ENCODE data around the gene SPATA46.

Gene SPATA46

GRCh38 chr1:162390396-162391185, 13.9 kb upstream of the SPATA46 start:
- no peak for DNase-seq

GRCh38 chr1:162389971-162390370, 13.3 kb upstream of the SPATA46 start:
- no peak for DNase-seq

DNA sequence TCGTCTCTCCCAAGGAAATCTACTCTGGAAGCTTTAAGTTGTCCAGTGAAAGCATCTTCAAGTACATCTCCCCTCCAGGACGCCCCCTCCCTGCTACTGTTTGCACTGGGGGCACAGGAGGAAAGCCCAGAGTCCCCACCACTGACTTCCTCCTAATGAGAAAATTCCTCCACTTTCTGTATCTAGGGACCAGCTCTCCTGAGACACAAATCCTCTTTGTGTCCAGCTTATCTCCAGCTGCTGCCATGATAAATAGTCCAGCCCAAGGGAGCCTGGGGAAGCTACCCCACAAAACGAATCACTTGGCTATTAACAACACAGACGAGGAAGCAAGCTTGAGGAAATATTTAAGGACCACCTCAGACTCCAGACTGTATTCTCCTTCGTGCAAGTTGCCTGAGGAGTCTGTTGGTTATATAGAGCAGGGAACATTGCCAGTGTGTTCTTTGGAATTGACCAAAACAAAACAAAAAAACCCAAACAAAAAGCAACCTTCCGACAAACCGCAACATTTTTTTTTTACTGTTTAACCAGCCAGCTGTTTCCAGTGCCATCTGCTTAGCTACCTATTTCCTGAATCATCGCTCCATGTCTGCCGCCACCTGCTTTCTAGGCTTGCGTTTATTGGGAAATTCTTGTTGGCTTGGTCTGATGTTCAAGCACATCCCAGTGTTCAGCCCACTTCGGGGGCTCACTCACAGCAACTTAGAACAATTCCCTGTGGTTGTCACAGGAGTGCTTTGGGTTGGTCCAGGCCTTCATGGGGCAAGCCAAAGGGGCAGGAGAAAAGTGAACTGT, 12.6 kb upstream of the SPATA46 start:
- no peak for DNase-seq

GRCh38 chr1:162388615-162389014, 12.0 kb upstream of the SPATA46 start:
- DNase-seq: no peak

DNA sequence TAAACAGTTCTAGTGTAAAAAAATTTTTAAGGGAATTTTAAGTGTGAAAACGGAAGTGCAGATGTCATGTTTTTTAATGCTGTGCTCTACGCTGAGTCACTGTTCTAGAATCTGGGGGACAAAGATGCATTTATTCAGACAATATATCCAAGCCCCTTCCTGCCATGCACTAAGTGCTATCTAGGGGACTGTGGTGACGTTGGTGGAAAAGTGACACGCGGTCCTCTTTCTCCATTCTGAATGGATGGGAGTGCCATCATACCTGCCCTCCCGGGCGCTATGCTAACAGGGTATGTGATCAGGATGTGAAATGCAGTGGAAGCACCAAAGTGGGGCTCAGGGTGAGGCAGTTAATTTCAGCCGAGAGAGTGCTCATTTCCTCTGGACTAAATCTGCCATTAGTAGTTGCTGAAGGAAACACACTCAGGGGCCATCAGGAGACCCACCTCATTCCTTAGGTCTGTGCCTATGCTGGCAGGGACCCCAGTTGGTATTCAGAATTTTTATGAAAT, 11.5 kb upstream of the SPATA46 start:
- DNase-seq: no peak

- no peak for DNase-seq
These were observed 10.8 kb upstream of the SPATA46 start for GRCh38 chr1:162387226-162388082.

DNA sequence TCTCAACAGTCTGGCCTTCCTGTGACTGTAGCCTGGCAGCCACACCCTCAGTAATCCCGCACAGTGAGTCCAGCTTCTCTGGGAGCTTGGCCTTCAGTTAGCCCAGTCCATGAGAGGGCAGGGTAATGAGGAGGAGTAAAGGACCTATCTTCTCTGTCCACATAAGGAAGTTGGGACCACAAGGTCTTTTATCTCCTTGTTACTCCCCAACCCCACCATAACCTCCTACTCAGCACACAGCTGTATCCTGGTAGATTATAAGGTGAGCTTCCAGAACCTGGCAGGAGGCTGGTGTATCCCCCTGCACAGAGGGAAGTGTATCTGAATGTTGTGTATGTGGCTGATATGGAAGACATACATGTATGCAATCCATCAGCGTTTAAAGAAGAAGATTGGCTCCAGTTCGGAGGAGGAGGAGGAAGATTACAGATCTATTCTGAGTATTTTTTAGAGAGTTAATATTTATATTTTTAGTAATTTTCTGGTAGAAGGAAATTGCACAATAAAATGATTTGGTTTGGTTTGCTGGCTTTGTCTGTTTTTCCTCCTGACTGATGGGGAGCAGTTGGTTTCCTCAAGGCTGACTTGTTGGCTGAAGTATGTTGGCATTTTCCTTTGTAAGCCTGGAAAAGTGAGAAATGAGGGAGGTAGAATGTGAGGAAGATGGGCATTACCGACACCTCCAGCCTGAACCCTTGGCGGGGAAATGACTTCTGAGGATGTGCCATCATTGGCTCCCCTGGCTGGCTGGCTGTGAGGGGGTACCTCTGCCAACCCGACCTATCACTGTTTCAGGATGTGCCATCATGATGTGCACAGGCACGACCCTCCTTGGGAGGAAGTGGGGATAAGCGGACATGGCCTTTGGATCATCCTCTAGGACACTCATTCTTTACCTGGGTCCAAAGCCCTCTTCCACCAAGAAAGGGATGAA, 9.9 kb upstream of the SPATA46 start:
- DNase-seq: no peak

GRCh38 chr1:162385702-162386101, 9.0 kb upstream of the SPATA46 start:
- DNase-seq: no peak

GRCh38 chr1:162385280-162385623, 8.6 kb upstream of the SPATA46 start:
- DNase-seq: no peak

DNA sequence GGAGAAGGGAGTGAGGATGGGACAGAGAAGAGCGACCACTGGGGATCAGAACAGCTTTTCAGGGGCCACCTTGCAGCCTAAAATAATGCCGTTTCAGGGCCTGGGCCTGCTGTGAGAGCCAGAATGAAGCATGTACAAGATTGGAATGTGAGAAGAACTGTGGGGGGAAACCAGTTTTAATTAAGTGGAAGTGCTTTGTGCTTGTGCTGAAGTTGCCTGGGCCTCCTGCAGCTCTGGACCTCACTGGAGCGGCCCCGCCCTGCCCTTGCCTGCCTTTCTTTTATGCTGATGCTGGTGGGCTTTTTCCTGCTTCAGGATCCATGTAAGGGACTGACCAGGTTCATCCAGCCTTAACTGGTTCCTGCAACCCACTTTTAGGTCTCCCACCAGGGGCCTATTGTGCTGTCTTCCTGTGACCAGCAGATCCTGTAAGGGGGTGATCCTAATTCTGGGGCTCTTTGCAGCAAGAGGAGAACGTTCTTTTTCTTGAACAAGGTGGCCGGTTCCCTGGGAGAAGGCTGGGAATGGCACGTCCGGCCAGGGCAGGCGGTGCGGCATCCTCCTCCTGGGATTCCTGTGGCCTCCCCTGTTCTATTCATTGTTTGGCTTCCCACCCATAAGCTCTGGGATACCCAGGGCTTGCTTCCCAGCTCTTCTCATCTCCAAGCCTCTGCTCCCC, 8.1 kb upstream of the SPATA46 start:
- no peak for DNase-seq

DNA sequence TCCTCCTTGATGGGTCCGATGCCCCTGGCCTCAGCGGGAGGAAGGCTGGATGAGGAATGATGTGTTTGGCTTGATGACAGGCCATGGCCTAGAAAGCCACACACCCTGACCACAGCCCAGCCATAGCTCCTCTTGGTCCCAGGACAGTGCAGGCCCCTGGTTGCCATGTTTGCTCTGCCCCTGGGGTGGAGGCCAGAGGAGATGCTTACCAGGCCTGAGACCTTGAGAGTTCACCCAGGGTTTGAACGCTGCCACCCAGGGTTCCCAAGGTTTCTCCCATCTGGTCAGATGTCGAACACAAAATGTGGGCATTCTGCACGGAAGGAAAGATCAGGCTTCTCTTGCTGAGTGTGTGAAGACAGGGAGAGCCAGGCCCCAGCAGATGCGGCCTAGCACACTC, 7.5 kb upstream of the SPATA46 start:
- no peak for DNase-seq

DNA sequence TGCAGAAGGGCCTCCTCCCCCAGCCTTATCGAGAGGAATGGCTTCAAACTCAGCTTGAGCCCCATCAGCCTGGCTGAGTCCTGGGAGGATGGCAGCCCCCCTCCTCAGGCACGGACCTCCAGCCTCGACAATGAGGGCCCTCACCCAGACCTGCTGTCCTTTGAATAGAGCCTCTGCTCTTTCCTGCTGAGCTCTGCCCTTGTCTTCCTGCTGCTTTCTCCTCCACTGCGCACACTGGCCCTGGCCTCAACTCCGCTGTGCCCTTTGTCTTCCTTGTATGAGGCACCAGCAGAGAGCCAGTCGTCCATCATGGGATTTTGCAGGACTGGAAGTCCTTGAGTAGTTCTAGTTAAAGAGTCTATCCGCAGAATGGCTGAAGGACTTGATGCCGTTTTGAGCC, 6.9 kb upstream of the SPATA46 start:
- no peak for DNase-seq

DNA sequence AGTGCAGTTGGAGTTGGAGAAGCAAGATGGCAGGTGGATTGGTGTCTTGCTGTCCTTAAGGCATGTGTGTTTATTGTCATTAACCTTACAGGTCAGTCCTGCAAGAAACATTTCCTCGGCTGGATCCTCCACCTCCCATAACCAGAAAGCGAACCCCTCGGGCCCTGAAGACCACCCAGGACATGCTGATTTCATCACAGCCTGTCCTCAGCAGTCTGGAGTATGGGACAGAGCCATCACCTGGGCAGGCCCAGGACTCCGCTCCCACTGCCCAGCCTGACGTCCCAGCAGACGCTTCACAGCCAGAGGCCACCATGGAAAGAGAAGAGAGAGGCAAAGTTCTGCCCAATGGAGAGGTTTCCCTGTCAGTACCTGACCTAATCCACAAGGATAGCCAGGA, 6.4 kb upstream of the SPATA46 start:
- no peak for DNase-seq

DNA sequence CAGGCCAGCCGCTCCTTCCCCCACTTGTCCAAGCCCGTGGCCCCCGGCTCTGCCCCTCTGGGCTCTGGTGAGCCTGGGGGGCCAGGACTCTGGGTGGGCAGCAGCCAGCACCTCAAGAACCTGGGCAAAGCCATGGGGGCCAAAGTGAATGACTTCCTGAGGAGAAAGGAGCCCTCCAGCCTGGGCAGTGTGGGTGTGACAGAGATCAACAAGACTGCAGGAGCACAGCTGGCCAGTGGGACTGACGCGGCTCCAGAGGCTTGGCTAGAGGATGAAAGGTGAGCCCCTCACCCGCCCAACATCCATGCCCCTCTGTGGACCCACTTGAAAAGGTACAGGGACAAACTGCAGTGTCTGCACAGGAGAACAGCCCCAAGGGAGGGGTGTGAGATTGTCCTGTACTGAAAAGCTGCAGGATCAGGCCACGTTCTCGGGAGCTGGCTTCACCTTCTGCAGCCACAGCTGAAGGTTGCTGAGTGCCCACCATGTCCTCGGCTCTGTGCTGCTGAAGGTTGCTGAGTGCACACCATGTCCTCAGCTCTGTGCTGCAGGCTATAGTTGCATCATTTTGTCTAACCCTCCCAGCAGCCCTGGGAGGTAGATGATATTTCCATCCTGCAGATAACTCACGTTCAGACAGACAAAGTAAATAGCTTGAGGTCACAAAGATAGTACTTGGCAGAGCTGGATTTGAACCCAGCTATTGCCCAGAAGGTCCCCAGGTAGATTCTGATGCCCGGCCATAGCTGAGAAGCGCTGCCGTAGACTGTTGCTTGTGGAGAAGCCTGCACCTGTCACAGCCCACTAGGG, 5.5 kb upstream of the SPATA46 start:
- no peak for DNase-seq

- DNase-seq: no peak
These were observed 4.7 kb upstream of the SPATA46 start, which contains the start of gene C1orf226 for GRCh38 chr1:162381383-162381782. Gene C1orf226, plus strand, starts transcription at chr1:162381728. Its CDS starts 174 bp downstream, at chr1:162381902.

GRCh38 chr1:162380061-162380846, 3.6 kb upstream of the SPATA46 start:
- no peak for DNase-seq

DNA sequence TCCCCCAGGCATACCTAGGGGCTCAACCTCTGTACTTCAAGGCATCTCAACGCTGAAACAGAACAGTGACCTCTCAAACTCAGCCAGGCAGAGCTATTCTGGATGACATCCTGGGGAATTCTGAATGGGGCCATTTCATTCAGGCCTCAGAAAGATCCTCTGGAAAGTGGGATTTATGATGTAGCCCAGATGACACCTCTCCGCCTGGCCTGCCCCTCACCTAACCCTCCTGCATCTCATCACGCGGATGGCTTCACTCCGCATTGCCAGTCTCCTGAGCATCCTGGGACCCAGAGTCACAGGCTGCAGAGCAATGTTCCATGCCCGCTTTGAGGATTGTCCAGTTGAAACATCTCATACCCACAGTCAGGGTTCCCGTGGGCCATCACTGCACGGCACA, 1.2 kb downstream of the SPATA46 start:
- DNase-seq: no peak

- no peak for DNase-seq
These were observed 2.2 kb downstream of the SPATA46 start for GRCh38 chr1:162374406-162374805.

- no peak for DNase-seq
These were observed 3.0 kb downstream of the SPATA46 start for GRCh38 chr1:162373541-162374260.

Measured in stimulated activated CD4-positive, alpha-beta T cell treated with anti-CD3 and anti-CD28 coated beads, Interleukin-1b, Interleukin-23, amount 100 ng/mL, for 48 hours (primary cell).